HG03521 (cell line): ENCODE results near the gene MAPK8.

Experiments
- ATAC-seq: cut with Tn5 transposase; IDR thresholded peaks from one replicate; pipeline ENCODE4 v1.9.1; 2021; ENCODE audit warnings: mild to moderate bottlenecking, moderate library complexity; ENCODE audit not compliant: unreplicated experiment

MAPK8 gene

DNA sequence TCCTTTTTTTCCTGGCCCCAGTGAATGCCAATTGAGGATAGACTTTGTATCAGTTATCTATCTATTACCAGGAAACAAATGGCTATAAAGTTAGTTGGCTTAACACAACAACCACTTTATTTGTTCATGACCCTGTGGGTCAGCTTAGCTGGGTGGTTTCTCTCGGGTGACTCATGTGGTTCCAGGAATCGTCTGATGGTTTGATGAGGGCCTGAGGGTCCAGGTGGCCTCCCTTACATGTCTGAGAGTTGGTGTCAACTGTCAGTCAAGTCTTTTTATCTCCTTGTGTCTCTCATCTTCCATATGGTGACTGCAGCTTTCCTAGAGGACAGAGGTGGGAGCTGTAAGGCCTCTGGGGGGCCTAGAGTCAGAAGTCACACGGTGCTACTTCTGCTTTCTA, 15.3 kb upstream of the MAPK8 start:
- no peak for ATAC-seq

- ATAC-seq = no peak
Observed at GRCh38 chr10:48292616-48293015, 13.9 kb upstream of the MAPK8 start.

- ATAC-seq = no peak
Observed at GRCh38 chr10:48294431-48294830, 12.0 kb upstream of the MAPK8 start.

GRCh38 chr10:48296576-48297098, 9.8 kb upstream of the MAPK8 start:
- ATAC-seq = no peak

DNA sequence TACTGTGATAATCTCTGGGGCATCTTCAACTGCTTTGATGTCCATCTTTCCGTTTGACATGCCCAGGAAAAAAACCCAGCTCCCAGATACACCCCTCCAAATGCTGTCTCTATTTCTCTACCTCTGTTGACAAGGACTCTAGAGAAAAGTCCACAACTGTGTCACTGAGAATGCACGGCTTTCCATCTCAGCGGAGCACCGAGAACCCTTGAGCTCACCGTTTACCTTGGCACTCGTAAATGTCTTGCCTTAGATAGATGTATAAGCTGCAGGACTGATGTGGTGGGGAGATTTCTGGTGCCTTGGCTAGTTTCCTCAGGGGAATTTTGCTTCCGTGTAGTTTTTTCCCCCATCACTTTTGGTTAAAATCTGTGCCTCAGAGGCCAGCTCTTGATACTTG, 7.4 kb upstream of the MAPK8 start:
- ATAC-seq = no peak

GRCh38 chr10:48299692-48300091, 6.8 kb upstream of the MAPK8 start:
- ATAC-seq = no peak

GRCh38 chr10:48300556-48300955, 5.9 kb upstream of the MAPK8 start:
- no peak for ATAC-seq

GRCh38 chr10:48302515-48303476, 3.7 kb upstream of the MAPK8 start:
- ATAC-seq = no peak

DNA sequence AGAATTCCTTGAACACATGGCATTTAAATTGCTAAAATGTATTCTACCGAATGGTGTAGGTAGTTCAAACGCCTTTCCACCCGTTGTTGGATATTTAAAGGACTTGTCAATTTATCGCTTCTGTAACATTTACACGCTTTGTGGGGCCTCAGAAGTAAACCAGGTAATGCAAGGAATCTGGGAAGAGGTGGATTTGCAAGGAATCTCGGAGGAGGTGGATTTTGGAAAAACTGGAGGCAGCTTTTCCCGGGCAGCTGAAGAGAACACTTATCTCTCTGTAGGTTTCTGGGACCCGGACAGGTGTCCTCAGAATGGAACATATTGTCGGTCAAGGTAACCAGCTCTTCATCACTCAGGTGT, 592 bp upstream of the MAPK8 start:
- no peak for ATAC-seq

DNA sequence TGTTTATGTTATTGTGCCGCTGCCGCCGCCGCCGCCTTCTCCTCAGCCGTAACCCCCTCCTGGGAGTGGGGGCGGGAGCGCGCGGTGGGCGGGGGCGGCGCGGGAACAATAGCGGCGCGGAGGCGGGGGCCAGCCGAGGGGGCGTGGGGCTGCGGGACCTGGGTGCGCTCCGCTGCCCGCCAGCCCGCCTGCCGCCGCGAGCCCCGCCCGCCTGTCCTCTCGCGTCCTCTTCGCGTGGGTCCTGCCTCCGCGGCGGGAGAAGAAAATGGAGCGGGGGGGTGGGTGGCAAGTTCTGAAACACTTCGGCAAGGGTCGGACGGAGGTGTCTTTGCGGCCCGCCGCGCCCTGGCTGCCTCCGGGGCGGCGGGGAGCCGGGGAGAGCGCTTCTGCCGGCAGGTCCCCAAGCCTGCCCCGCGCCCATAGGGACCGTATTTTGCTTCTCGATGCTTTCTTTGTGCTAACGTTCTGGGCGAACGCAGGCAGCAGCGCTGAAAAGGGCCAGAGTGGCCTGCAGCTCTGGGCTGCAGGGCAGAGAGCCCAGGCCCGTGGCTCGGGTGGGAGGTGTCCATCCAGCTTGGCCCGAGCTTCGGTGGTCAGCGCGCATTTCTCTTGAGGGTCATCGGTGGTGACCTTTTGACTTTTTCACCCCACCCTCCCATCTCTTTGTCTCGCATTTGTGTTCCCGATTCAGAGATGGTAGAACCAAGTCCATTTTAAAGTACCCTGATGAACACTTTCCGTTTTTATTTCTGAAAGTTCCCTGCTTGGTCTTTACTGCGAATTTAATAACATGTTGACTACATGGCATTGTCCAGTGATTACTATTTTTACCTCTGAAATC, 613 bp downstream of the MAPK8 start:
- peak; percentile 31 for ATAC-seq

- no peak for ATAC-seq
Observed at GRCh38 chr10:48307711-48308018, 1.2 kb downstream of the MAPK8 start.

DNA sequence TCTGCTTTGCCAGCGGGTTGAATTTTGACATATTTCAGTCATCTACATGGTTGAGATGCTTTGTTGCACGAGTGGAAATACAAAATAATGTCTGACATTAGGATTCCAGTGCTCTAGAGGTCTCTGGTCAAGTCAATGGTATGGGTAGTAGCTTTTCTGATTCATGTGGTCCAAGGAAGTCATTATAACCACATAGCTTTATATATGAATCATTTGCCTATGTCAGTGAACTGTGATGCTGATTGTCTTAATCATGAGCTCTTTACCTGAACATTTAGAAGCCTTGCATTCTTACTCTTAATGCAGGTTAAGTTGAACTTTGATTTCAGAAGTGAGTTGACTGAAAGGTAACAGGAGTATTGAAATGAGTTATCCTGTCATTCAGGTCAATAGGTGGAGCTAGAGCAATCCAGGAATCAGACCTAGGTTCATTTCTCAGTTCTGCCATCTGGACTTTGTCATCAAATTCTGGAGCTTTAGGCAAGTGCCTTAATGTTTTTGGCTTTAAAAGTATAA, 3.3 kb downstream of the MAPK8 start:
- ATAC-seq = no peak

GRCh38 chr10:48314107-48314506, 7.6 kb downstream of the MAPK8 start:
- no peak for ATAC-seq

DNA sequence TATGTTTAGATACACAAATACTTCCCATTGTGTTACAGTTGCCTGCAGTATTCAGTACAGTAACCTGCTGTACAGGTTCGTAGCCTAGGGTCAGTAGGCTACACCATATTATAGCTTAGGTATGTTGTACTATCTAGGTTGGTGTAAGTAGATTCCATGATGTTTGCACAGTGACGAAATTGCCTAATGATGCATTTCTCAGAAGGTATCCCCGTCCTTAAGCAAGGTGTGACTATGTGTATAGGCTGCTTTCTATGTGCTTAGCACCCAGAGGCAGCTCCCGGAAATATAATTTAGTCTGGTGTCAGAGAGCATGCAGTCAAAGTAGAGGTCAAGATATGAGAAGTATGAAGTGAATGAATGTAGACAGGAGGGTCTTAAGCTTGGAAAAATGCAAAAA, 9.8 kb downstream of the MAPK8 start:
- no peak for ATAC-seq

GRCh38 chr10:48317321-48317990, 11.0 kb downstream of the MAPK8 start:
- ATAC-seq = no peak

- ATAC-seq = no peak
Observed at GRCh38 chr10:48322017-48322416, 15.5 kb downstream of the MAPK8 start.

- ATAC-seq = no peak
Observed at GRCh38 chr10:48324580-48324979, 18.1 kb downstream of the MAPK8 start.

GRCh38 chr10:48330269-48330668, 23.8 kb downstream of the MAPK8 start:
- ATAC-seq = no peak

- ATAC-seq = no peak
Observed at GRCh38 chr10:48331436-48331835, 25.0 kb downstream of the MAPK8 start.

DNA sequence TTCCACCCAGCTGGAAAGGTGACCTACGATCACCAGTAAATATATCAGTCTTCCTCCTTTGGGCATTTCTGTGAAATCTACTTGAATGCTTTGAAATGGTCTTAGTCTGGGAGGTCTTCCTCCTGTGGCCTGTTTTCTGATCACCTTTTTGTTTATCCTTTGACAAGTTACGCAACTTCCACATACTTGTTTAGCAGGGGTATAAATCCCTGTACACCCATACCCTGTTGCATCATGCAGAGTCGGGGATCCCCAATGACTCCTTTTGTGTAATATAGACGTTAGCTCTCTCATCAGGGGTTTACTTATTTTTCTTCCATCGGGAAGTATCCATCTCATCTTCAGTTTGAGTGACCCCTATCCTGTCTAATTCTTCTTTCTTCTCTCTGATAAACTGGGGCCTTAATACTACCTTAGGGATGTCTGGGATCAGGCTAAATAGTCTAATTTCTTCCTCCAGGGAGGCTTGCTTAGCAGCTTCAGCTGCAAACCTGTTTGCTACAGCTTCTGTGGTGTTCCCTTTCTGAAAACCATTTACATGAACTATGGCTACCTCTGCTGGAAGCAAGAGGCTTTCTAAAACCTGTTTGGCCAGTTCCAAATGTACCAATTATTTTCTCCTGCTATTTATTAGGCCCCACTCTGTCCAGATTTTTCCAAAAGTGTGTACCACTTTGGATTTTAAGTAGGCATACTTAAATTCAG, 25.8 kb downstream of the MAPK8 start:
- ATAC-seq = no peak

GRCh38 chr10:48332871-48333216, 26.4 kb downstream of the MAPK8 start:
- ATAC-seq = no peak
